Measurements from ENCODE around the gene TNNC1. TPM values are rescaled to one million over a fixed set of nuclear protein-coding genes. Genes with fewer than 3 reads are reported as not detected.

TNNC1 gene
- total RNA-seq, 1 experiment from 2014 or later, result not detected

DNA sequence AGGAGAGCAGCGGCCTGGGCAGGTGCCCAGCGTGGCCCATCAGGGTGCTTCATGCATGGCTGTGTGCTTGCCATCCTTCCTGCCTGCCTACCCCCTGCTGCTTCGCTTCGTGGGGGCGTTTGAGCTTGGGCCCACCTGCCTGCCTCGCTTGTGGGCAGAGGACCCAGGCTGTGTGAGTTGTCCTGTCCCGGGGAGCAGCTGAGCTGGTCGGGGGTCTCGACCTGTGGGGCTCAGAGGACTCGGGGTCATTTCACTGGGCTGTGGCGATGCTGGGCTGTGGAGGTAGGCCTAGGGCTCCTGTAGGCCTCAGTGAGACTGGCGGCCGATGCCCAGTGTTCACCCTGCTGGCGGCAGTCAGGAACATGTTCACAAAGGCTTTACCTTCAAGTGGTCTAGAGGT lies 29.2 kb upstream of the TNNC1 start:
- no peaks in the 10 kb centered on the region for H3K9me3 ChIP-seq (ENCODE audit: low read depth, low read length, poor library complexity, severe bottlenecking)
- POLR2A ChIA-PET (ENCODE audit: low non-redundant PET), result no interaction called here
- H3K27me3 ChIP-seq (replicated peaks; ENCODE audit: insufficient read depth, low read depth, low read length, poor library complexity), result no peaks in the 10 kb centered on the region
- H3K4me3 ChIP-seq (ENCODE audit: low read depth, low read length, poor library complexity, severe bottlenecking), result no peak overlapping the region
- CTCF ChIA-PET, result interaction anchor here (0.6 kb wide), 1 partner anchor 706 kb away, joined by 4 read pairs; no protein-coding TSS in a partner anchor
- BruUV-seq (replicated peaks), result no TSS peak
- H3K27ac ChIP-seq (ENCODE audit: low read depth, low read length, poor library complexity, severe bottlenecking), result no peak overlapping the region
- TF ChIP-seq, protein P1, sequence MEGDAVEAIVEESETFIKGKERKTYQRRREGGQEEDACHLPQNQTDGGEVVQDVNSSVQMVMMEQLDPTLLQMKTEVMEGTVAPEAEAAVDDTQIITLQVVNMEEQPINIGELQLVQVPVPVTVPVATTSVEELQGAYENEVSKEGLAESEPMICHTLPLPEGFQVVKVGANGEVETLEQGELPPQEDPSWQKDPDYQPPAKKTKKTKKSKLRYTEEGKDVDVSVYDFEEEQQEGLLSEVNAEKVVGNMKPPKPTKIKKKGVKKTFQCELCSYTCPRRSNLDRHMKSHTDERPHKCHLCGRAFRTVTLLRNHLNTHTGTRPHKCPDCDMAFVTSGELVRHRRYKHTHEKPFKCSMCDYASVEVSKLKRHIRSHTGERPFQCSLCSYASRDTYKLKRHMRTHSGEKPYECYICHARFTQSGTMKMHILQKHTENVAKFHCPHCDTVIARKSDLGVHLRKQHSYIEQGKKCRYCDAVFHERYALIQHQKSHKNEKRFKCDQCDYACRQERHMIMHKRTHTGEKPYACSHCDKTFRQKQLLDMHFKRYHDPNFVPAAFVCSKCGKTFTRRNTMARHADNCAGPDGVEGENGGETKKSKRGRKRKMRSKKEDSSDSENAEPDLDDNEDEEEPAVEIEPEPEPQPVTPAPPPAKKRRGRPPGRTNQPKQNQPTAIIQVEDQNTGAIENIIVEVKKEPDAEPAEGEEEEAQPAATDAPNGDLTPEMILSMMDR (conservative IDR thresholded peaks at IDR 0.05; ENCODE audit: low read depth, low read length), result no peak
- TF ChIP-seq EZH2 (IDR thresholded peaks at IDR 0.05; ENCODE audit: borderline replicate concordance, low read depth, low read length, poor library complexity, severe bottlenecking), result no peak
- intact Hi-C loops (cut with micrococcal nuclease; ENCODE audit: unreplicated experiment), result no loop called here
- peaks cover 3% of the 10 kb centered on the region for H3K36me3 ChIP-seq (ENCODE audit: insufficient read depth, low read length, poor library complexity, severe bottlenecking)
- no peak for DNase-seq (ENCODE audit: low spot score)
- H3K4me1 ChIP-seq (ENCODE audit: insufficient read depth, low read length, poor library complexity, severe bottlenecking), result no peaks in the 10 kb centered on the region

DNA sequence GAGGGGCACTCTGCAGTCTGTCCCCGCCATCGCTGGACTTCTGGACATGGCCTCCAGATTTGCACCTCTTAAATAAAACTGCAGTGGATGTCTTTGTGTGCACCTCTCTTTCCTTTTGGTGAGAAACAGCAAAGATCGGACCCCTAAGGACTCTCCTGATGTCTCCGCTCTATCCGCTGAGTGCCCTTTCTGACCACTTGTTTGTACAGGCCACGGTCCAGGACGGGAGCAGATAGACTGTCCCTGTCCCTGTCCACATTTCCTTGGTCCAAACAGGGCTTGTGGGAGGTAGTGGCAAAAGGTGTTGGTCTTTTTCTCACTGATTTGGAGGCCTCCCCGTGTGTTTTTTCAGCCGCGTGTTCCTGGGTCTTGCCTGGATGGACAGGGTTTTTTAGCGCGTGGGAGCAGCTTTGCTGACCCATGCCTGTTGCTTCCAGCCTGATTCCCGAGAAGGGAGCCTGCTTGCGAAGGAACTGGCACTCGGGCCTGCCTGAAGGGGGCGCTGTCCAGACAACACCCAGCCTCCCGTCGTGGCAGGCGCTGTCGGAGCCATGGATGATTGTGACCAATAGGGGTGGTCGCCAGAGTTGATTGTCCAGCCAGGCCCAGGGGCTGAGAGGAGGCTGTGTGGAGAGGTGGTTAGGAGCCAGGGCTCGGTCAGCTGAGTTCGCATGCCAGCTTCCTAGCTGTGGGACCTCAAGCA lies 28.1 kb upstream of the TNNC1 start:
- ChIA-PET POLR2A (ENCODE audit: low non-redundant PET) (no interaction called here), CTCF (no interaction called here)
- no TSS peak for BruUV-seq (replicated peaks)
- no peaks in the 10 kb centered on the region for H3K4me1 ChIP-seq (ENCODE audit: insufficient read depth, low read length, poor library complexity, severe bottlenecking)
- no peaks in the 10 kb centered on the region for H3K27me3 ChIP-seq (replicated peaks; ENCODE audit: insufficient read depth, low read depth, low read length, poor library complexity)
- intact Hi-C loops (cut with micrococcal nuclease; ENCODE audit: unreplicated experiment), result no loop called here
- H3K27ac ChIP-seq (ENCODE audit: low read depth, low read length, poor library complexity, severe bottlenecking), result no peak overlapping the region
- H3K9me3 ChIP-seq (ENCODE audit: low read depth, low read length, poor library complexity, severe bottlenecking), result no peaks in the 10 kb centered on the region
- DNase-seq (ENCODE audit: low spot score), result peak; percentile 4
- H3K36me3 ChIP-seq (ENCODE audit: insufficient read depth, low read length, poor library complexity, severe bottlenecking), result no peaks in the 10 kb centered on the region
- H3K4me3 ChIP-seq (ENCODE audit: low read depth, low read length, poor library complexity, severe bottlenecking), result no peak overlapping the region
- no peak for TF ChIP-seq EZH2 (IDR thresholded peaks at IDR 0.05; ENCODE audit: borderline replicate concordance, low read depth, low read length, poor library complexity, severe bottlenecking)
- TF ChIP-seq, protein P1 (conservative IDR thresholded peaks at IDR 0.05; ENCODE audit: low read depth, low read length), result peak; percentile 50

DNA sequence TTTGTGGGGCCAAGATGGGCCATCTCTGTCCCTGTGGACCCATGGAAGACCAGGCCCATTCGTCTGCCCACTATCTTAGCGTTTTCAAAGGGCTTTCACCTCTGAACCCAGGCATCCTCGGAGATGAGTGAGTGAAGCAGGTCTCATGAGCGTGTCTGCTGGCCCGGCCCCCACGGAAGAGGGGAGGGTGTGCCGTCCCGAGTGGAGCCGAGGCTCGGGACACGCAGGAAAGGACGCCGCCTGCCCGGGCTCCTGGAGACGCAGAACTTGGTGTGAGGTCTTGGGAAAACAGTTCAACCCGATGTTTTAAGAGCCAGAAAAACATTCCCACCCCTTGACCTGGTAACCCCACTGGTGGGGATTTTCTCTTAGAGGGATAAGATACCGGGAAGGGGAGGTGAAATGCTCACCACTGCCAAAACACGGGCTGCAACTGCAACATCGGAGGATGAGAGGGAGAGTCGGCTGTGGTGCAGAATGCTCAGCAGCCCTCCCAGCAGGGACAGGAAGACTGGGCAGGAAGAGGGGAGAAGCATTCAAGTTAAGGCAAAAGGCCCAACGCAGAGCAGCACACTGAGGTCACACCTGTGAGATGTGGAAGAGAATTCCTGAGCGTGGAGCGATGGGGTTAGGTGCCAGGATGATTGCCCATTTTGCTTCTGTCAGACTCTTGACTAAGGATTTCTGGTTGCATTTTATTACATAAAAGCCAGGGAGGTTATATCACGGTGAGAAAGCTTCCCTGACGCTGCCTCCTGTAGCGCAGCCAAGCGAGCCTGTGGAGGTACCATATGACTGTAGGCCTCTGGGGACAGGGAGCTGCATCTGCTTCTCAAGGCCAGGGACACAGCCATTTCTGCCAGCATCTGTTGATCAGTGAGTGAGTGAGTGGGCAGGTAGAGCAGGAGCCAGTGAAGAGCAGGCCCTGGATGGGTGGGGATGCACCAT lies 27.2 kb upstream of the TNNC1 start:
- Histone ChIP-seq H3K27ac (ENCODE audit: low read depth, low read length, poor library complexity, severe bottlenecking) (no peak overlapping the region), H3K27me3 (replicated peaks; ENCODE audit: insufficient read depth, low read depth, low read length, poor library complexity) (no peaks in the 10 kb centered on the region), H3K4me3 (ENCODE audit: low read depth, low read length, poor library complexity, severe bottlenecking) (no peak overlapping the region), H3K36me3 (ENCODE audit: insufficient read depth, low read length, poor library complexity, severe bottlenecking) (no peaks in the 10 kb centered on the region), H3K4me1 (ENCODE audit: insufficient read depth, low read length, poor library complexity, severe bottlenecking) (no peaks in the 10 kb centered on the region), H3K9me3 (ENCODE audit: low read depth, low read length, poor library complexity, severe bottlenecking) (no peaks in the 10 kb centered on the region)
- POLR2A ChIA-PET (ENCODE audit: low non-redundant PET), result no interaction called here
- intact Hi-C loops (cut with micrococcal nuclease; ENCODE audit: unreplicated experiment), result no loop called here
- CTCF ChIA-PET, result no interaction called here
- no TSS peak for BruUV-seq (replicated peaks)
- no peak for DNase-seq (ENCODE audit: low spot score)
- TF ChIP-seq EZH2 (IDR thresholded peaks at IDR 0.05; ENCODE audit: borderline replicate concordance, low read depth, low read length, poor library complexity, severe bottlenecking), result no peak
- TF ChIP-seq, protein P1 (conservative IDR thresholded peaks at IDR 0.05; ENCODE audit: low read depth, low read length), result no peak

Measured in A673 (cell line).